ENCODE measurements around the gene UPK2.

Gene UPK2

GRCh38 chr11:118918686-118919280, 37.3 kb upstream of the UPK2 start:
- H3K4me3 ChIP-seq (ENCODE audit: insufficient read depth, low read depth, low read length): no peak overlapping the region
- peak overlapping the region; percentile 76 for H3K27ac ChIP-seq (ENCODE audit: insufficient read depth, low read depth, low read length, poor library complexity, severe bottlenecking)
- H3K9me3 ChIP-seq (ENCODE audit: control insufficient read depth, low read length): no peaks in the 10 kb centered on the region
- H3K4me1 ChIP-seq (ENCODE audit: control insufficient read depth, insufficient read depth, low read length): peaks cover 85% of the 10 kb centered on the region
- H3K36me3 ChIP-seq (ENCODE audit: control insufficient read depth, insufficient read depth, low read length): no peaks in the 10 kb centered on the region
- 12 to 16% methylated on average over 10 of the region's 13 CpGs for WGBS, 2 experiments
- no peaks in the 10 kb centered on the region for H3K27me3 ChIP-seq (ENCODE audit: control insufficient read depth, insufficient read depth, low read length, poor library complexity, severe bottlenecking)

- Histone ChIP-seq H3K27ac (ENCODE audit: insufficient read depth, low read depth, low read length, poor library complexity, severe bottlenecking) (peak overlapping the region; percentile 61), H3K9me3 (ENCODE audit: control insufficient read depth, low read length) (no peaks in the 10 kb centered on the region), H3K36me3 (ENCODE audit: control insufficient read depth, insufficient read depth, low read length) (no peaks in the 10 kb centered on the region), H3K4me3 (ENCODE audit: insufficient read depth, low read depth, low read length) (peak overlapping the region; percentile 18), H3K27me3 (ENCODE audit: control insufficient read depth, insufficient read depth, low read length, poor library complexity, severe bottlenecking) (no peaks in the 10 kb centered on the region), H3K4me1 (ENCODE audit: control insufficient read depth, insufficient read depth, low read length) (peaks cover 71% of the 10 kb centered on the region)
- WGBS, 2 experiments: 6% methylated on average over 13 of the region's 13 CpGs
These were observed 34.8 kb upstream of the UPK2 start for GRCh38 chr11:118921121-118921928.

GRCh38 chr11:118921929-118922744, 34.0 kb upstream of the UPK2 start:
- peaks cover 64% of the 10 kb centered on the region for H3K4me1 ChIP-seq (ENCODE audit: control insufficient read depth, insufficient read depth, low read length)
- no peaks in the 10 kb centered on the region for H3K9me3 ChIP-seq (ENCODE audit: control insufficient read depth, low read length)
- H3K27me3 ChIP-seq (ENCODE audit: control insufficient read depth, insufficient read depth, low read length, poor library complexity, severe bottlenecking): no peaks in the 10 kb centered on the region
- H3K36me3 ChIP-seq (ENCODE audit: control insufficient read depth, insufficient read depth, low read length): no peaks in the 10 kb centered on the region
- 46 to 48% methylated on average over 20 of the region's 20 CpGs for WGBS, 2 experiments
- peak overlapping the region; percentile 18 for H3K4me3 ChIP-seq (ENCODE audit: insufficient read depth, low read depth, low read length)
- H3K27ac ChIP-seq (ENCODE audit: insufficient read depth, low read depth, low read length, poor library complexity, severe bottlenecking): peak overlapping the region; percentile 61

GRCh38 chr11:118922745-118923627, 33.1 kb upstream of the UPK2 start:
- Histone ChIP-seq H3K4me3 (ENCODE audit: insufficient read depth, low read depth, low read length) (peak overlapping the region; percentile 92), H3K36me3 (ENCODE audit: control insufficient read depth, insufficient read depth, low read length) (no peaks in the 10 kb centered on the region), H3K27ac (ENCODE audit: insufficient read depth, low read depth, low read length, poor library complexity, severe bottlenecking) (no peak overlapping the region), H3K27me3 (ENCODE audit: control insufficient read depth, insufficient read depth, low read length, poor library complexity, severe bottlenecking) (no peaks in the 10 kb centered on the region), H3K9me3 (ENCODE audit: control insufficient read depth, low read length) (no peaks in the 10 kb centered on the region), H3K4me1 (ENCODE audit: control insufficient read depth, insufficient read depth, low read length) (peaks cover 63% of the 10 kb centered on the region)
- 77 to 78% methylated on average over 9 of the region's 9 CpGs for WGBS, 2 experiments

GRCh38 chr11:118923721-118924587, 32.1 kb upstream of the UPK2 start:
- Histone ChIP-seq H3K4me1 (ENCODE audit: control insufficient read depth, insufficient read depth, low read length) (peaks cover 66% of the 10 kb centered on the region), H3K27me3 (ENCODE audit: control insufficient read depth, insufficient read depth, low read length, poor library complexity, severe bottlenecking) (no peaks in the 10 kb centered on the region), H3K36me3 (ENCODE audit: control insufficient read depth, insufficient read depth, low read length) (no peaks in the 10 kb centered on the region), H3K9me3 (ENCODE audit: control insufficient read depth, low read length) (no peaks in the 10 kb centered on the region), H3K4me3 (ENCODE audit: insufficient read depth, low read depth, low read length) (peak overlapping the region; percentile 92), H3K27ac (ENCODE audit: insufficient read depth, low read depth, low read length, poor library complexity, severe bottlenecking) (no peak overlapping the region)
- 40 to 44% methylated on average over 7 of the region's 7 CpGs for WGBS, 2 experiments

- Histone ChIP-seq H3K27ac (ENCODE audit: insufficient read depth, low read depth, low read length, poor library complexity, severe bottlenecking) (no peak overlapping the region), H3K9me3 (ENCODE audit: control insufficient read depth, low read length) (no peaks in the 10 kb centered on the region), H3K36me3 (ENCODE audit: control insufficient read depth, insufficient read depth, low read length) (no peaks in the 10 kb centered on the region), H3K27me3 (ENCODE audit: control insufficient read depth, insufficient read depth, low read length, poor library complexity, severe bottlenecking) (no peaks in the 10 kb centered on the region), H3K4me1 (ENCODE audit: control insufficient read depth, insufficient read depth, low read length) (peaks cover 57% of the 10 kb centered on the region), H3K4me3 (ENCODE audit: insufficient read depth, low read depth, low read length) (peak overlapping the region; percentile 92)
- 0 to 1% methylated on average over 45 of the region's 45 CpGs for WGBS, 2 experiments
These were observed 31.2 kb upstream of the UPK2 start for GRCh38 chr11:118924591-118925585.

- Histone ChIP-seq H3K27me3 (ENCODE audit: control insufficient read depth, insufficient read depth, low read length, poor library complexity, severe bottlenecking) (peaks cover 8% of the 10 kb centered on the region), H3K4me3 (ENCODE audit: insufficient read depth, low read depth, low read length) (no peak overlapping the region), H3K36me3 (ENCODE audit: control insufficient read depth, insufficient read depth, low read length) (no peaks in the 10 kb centered on the region), H3K9me3 (ENCODE audit: control insufficient read depth, low read length) (no peaks in the 10 kb centered on the region), H3K4me1 (ENCODE audit: control insufficient read depth, insufficient read depth, low read length) (peaks cover 30% of the 10 kb centered on the region), H3K27ac (ENCODE audit: insufficient read depth, low read depth, low read length, poor library complexity, severe bottlenecking) (no peak overlapping the region)
- WGBS, 2 experiments: 18% methylated on average over 7 of the region's 7 CpGs
These were observed 28.5 kb upstream of the UPK2 start for GRCh38 chr11:118927554-118928100.

GRCh38 chr11:118928101-118928869, 27.8 kb upstream of the UPK2 start:
- WGBS, 2 experiments: 0% methylated on average over 32 of the region's 32 CpGs
- peaks cover 23% of the 10 kb centered on the region for H3K4me1 ChIP-seq (ENCODE audit: control insufficient read depth, insufficient read depth, low read length)
- peak overlapping the region; percentile 76 for H3K4me3 ChIP-seq (ENCODE audit: insufficient read depth, low read depth, low read length)
- H3K9me3 ChIP-seq (ENCODE audit: control insufficient read depth, low read length): no peaks in the 10 kb centered on the region
- H3K27ac ChIP-seq (ENCODE audit: insufficient read depth, low read depth, low read length, poor library complexity, severe bottlenecking): peak overlapping the region; percentile 58
- H3K36me3 ChIP-seq (ENCODE audit: control insufficient read depth, insufficient read depth, low read length): no peaks in the 10 kb centered on the region
- H3K27me3 ChIP-seq (ENCODE audit: control insufficient read depth, insufficient read depth, low read length, poor library complexity, severe bottlenecking): peaks cover 8% of the 10 kb centered on the region
